Measurements from ENCODE around the gene URI1.
A peak's percentile ranks its signal among the peaks of the same experiment; 100 is the strongest.
"Not testable (repeated sequence)": the region's sequence is repeated elsewhere in the genome, so short reads cannot be mapped to it uniquely, and the experiment has no call there.

URI1 gene

GRCh38 chr19:29942404-29943261 lies 594 bp downstream of the URI1 start:
- peak; percentile 58 for DNase-seq (ENCODE audit: low spot score)

- DNase-seq (ENCODE audit: low spot score), result no peak
Measured at GRCh38 chr19:29943615-29944014, 1.6 kb downstream of the URI1 start.

GRCh38 chr19:29944390-29945012 lies 2.5 kb downstream of the URI1 start:
- no peak for DNase-seq (ENCODE audit: low spot score)

- DNase-seq (ENCODE audit: low spot score), result no peak
Measured at GRCh38 chr19:29945017-29945416, 3.0 kb downstream of the URI1 start.

- DNase-seq (ENCODE audit: low spot score), result no peak
Measured at GRCh38 chr19:29945433-29945832, 3.4 kb downstream of the URI1 start.

- no peak for DNase-seq (ENCODE audit: low spot score)
Measured at GRCh38 chr19:29946645-29947044, 4.6 kb downstream of the URI1 start.

GRCh38 chr19:29947871-29948270 lies 5.8 kb downstream of the URI1 start:
- no peak for DNase-seq (ENCODE audit: low spot score)

- DNase-seq (ENCODE audit: low spot score), result not testable (repeated sequence)
Measured at GRCh38 chr19:29948759-29949470, 6.9 kb downstream of the URI1 start.

- no peak for DNase-seq (ENCODE audit: low spot score)
Measured at GRCh38 chr19:29952177-29952576, 10.1 kb downstream of the URI1 start.

GRCh38 chr19:29952646-29953045 lies 10.6 kb downstream of the URI1 start:
- DNase-seq (ENCODE audit: low spot score), result no peak

- no peak for DNase-seq (ENCODE audit: low spot score)
Measured at GRCh38 chr19:29953352-29954247, 11.6 kb downstream of the URI1 start.

GRCh38 chr19:29956855-29957254 lies 14.8 kb downstream of the URI1 start:
- DNase-seq (ENCODE audit: low spot score), result no peak

GRCh38 chr19:29961311-29961710 lies 19.3 kb downstream of the URI1 start:
- DNase-seq (ENCODE audit: low spot score), result no peak

GRCh38 chr19:29962793-29963192 lies 20.8 kb downstream of the URI1 start:
- no peak for DNase-seq (ENCODE audit: low spot score)

GRCh38 chr19:29963576-29963975 lies 21.5 kb downstream of the URI1 start:
- DNase-seq (ENCODE audit: low spot score), result no peak

- DNase-seq (ENCODE audit: low spot score), result no peak
Measured at GRCh38 chr19:29964171-29964570, 22.1 kb downstream of the URI1 start.

GRCh38 chr19:29965492-29965891 lies 23.5 kb downstream of the URI1 start:
- no peak for DNase-seq (ENCODE audit: low spot score)

GRCh38 chr19:29966142-29966541 lies 24.1 kb downstream of the URI1 start:
- DNase-seq (ENCODE audit: low spot score), result not testable (repeated sequence)

GRCh38 chr19:29966588-29967249 lies 24.7 kb downstream of the URI1 start:
- peak; percentile 36 for DNase-seq (ENCODE audit: low spot score)

- peak; percentile 46 for DNase-seq (ENCODE audit: low spot score)
Measured at GRCh38 chr19:29967623-29968022, 25.6 kb downstream of the URI1 start.

GRCh38 chr19:29969891-29970290 lies 27.9 kb downstream of the URI1 start:
- no peak for DNase-seq (ENCODE audit: low spot score)

Measured in Ammon's horn (tissue), 1 donor.